Measurements from ENCODE around the gene FSTL4. TPM values are rescaled to one million over a fixed set of nuclear protein-coding genes. Genes with fewer than 3 reads are reported as not detected.

FSTL4 gene
- total and polyA plus RNA-seq, 4 donors = 0.02 to 0.18 TPM; not detected in 2

GRCh38 chr5:133269691-133270090, 342.6 kb downstream of the FSTL4 start (continued):
- TF ChIP-seq TAF1 (conservative IDR thresholded peaks at IDR 0.05) (no peak), FOXA1 (IDR thresholded peaks at IDR 0.05) (no peak), HNF4G (IDR thresholded peaks at IDR 0.05) (no peak)
- TF ChIP-seq, protein P1, sequence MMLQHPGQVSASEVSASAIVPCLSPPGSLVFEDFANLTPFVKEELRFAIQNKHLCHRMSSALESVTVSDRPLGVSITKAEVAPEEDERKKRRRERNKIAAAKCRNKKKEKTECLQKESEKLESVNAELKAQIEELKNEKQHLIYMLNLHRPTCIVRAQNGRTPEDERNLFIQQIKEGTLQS (IDR thresholded peaks at IDR 0.05) = no peak

DNA sequence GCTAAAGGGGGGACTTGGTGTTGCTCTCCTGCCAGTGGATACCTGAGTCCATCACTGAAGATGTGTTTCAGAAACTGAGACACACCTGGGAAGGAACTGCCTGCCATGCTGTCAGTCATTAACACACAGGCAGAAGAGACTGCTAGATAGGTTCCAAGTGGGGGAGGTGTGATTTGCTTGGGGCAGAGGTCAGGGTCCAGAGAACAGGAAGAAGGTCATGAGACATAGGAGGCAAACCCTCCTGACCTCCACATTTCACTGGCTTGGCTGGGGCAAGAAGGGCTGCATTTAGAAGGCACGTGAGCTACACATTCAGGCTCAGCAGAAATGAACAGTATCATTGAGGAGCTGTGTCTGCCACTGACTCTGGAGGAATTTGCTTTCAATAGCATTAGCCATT, 344.7 kb downstream of the FSTL4 start:
- Histone ChIP-seq H3K4me1 (ENCODE audit: control insufficient read depth in 4 of 4, insufficient read depth in 4 of 4, low read length in 3 of 4) (peaks cover 0 to 13% (median 6%) of the 10 kb centered on the region in 4 donors), H3K36me3 (ENCODE audit: control insufficient read depth in 4 of 4, insufficient read depth in 3 of 4, low read depth in 1 of 4, low read length in 3 of 4) (no peaks in the 10 kb centered on the region), H3K27ac (ENCODE audit: low read depth in 1 of 2, low read length in 2 of 2) (no peak overlapping the region), H3K4me3 (ENCODE audit: low read depth in 1 of 3, low read length in 3 of 3) (no peak overlapping the region), H3K27me3 (ENCODE audit: control insufficient read depth in 4 of 4, insufficient read depth in 4 of 4, low read length in 3 of 4) (no peaks in the 10 kb centered on the region), H3K9ac (ENCODE audit: low read depth in 1 of 2, low read length in 2 of 2) (no peak overlapping the region), H3K9me3 (ENCODE audit: control insufficient read depth in 4 of 4, low read length in 3 of 4) (no peaks in the 10 kb centered on the region)
- TF ChIP-seq, protein P2, sequence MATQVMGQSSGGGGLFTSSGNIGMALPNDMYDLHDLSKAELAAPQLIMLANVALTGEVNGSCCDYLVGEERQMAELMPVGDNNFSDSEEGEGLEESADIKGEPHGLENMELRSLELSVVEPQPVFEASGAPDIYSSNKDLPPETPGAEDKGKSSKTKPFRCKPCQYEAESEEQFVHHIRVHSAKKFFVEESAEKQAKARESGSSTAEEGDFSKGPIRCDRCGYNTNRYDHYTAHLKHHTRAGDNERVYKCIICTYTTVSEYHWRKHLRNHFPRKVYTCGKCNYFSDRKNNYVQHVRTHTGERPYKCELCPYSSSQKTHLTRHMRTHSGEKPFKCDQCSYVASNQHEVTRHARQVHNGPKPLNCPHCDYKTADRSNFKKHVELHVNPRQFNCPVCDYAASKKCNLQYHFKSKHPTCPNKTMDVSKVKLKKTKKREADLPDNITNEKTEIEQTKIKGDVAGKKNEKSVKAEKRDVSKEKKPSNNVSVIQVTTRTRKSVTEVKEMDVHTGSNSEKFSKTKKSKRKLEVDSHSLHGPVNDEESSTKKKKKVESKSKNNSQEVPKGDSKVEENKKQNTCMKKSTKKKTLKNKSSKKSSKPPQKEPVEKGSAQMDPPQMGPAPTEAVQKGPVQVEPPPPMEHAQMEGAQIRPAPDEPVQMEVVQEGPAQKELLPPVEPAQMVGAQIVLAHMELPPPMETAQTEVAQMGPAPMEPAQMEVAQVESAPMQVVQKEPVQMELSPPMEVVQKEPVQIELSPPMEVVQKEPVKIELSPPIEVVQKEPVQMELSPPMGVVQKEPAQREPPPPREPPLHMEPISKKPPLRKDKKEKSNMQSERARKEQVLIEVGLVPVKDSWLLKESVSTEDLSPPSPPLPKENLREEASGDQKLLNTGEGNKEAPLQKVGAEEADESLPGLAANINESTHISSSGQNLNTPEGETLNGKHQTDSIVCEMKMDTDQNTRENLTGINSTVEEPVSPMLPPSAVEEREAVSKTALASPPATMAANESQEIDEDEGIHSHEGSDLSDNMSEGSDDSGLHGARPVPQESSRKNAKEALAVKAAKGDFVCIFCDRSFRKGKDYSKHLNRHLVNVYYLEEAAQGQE (IDR thresholded peaks at IDR 0.05) = no peak
- no peak for TF ChIP-seq YY1 (IDR thresholded peaks at IDR 0.05)
- peak; percentile 52 to 67 for TF ChIP-seq HNF4A (conservative IDR thresholded peaks at IDR 0.05)
- peak; percentile 44 for TF ChIP-seq HNF4G (IDR thresholded peaks at IDR 0.05)
- no peak for TF ChIP-seq EGR1 (IDR thresholded peaks at IDR 0.05; ENCODE audit: low read depth in 2 of 2)
- peak; percentile 24 to 48 for TF ChIP-seq RXRA (IDR thresholded peaks at IDR 0.05)
- no peak for TF ChIP-seq MAX (IDR thresholded peaks at IDR 0.05)
- TF ChIP-seq JUND (IDR thresholded peaks at IDR 0.05) = no peak
- TF ChIP-seq ZBTB33 (IDR thresholded peaks at IDR 0.05) = no peak
- WGBS = 60% methylated on average over 1 of the region's 1 CpG
- no peak for DNase-seq (ENCODE audit: low spot score)

- no peaks in the 10 kb centered on the region for H3K9me3 ChIP-seq (ENCODE audit: control insufficient read depth in 4 of 4, low read length in 3 of 4)
- TF ChIP-seq FOXA1 (IDR thresholded peaks at IDR 0.05) (no peak), HNF4G (IDR thresholded peaks at IDR 0.05) (no peak), GABPA (IDR thresholded peaks at IDR 0.05 in 1 of 2, conservative IDR thresholded peaks at IDR 0.05 in 1 of 2) (no peak), HNF4A (conservative IDR thresholded peaks at IDR 0.05) (no peak), EGR1 (IDR thresholded peaks at IDR 0.05; ENCODE audit: low read depth in 2 of 2) (no peak), RAD21 (IDR thresholded peaks at IDR 0.05) (no peak), YY1 (IDR thresholded peaks at IDR 0.05) (no peak), JUND (IDR thresholded peaks at IDR 0.05) (no peak), MAX (IDR thresholded peaks at IDR 0.05) (no peak), FOXA2 (IDR thresholded peaks at IDR 0.05) (no peak), RXRA (IDR thresholded peaks at IDR 0.05) (no peak)
- TF ChIP-seq, protein P2 (IDR thresholded peaks at IDR 0.05) = no peak
- TF ChIP-seq, protein P1 (IDR thresholded peaks at IDR 0.05) = no peak
- TF ChIP-seq, protein P3, sequence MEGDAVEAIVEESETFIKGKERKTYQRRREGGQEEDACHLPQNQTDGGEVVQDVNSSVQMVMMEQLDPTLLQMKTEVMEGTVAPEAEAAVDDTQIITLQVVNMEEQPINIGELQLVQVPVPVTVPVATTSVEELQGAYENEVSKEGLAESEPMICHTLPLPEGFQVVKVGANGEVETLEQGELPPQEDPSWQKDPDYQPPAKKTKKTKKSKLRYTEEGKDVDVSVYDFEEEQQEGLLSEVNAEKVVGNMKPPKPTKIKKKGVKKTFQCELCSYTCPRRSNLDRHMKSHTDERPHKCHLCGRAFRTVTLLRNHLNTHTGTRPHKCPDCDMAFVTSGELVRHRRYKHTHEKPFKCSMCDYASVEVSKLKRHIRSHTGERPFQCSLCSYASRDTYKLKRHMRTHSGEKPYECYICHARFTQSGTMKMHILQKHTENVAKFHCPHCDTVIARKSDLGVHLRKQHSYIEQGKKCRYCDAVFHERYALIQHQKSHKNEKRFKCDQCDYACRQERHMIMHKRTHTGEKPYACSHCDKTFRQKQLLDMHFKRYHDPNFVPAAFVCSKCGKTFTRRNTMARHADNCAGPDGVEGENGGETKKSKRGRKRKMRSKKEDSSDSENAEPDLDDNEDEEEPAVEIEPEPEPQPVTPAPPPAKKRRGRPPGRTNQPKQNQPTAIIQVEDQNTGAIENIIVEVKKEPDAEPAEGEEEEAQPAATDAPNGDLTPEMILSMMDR (IDR thresholded peaks at IDR 0.05; ENCODE audit: low read depth, low read length, missing input control) = no peak
- H3K27me3 ChIP-seq (ENCODE audit: control insufficient read depth in 4 of 4, insufficient read depth in 4 of 4, low read length in 3 of 4) = no peaks in the 10 kb centered on the region
- H3K4me1 ChIP-seq (ENCODE audit: control insufficient read depth in 4 of 4, insufficient read depth in 4 of 4, low read length in 3 of 4) = peaks cover 0 to 13% (median 6%) of the 10 kb centered on the region in 4 donors
- WGBS = 92% methylated on average over 4 of the region's 4 CpGs
- no peaks in the 10 kb centered on the region for H3K36me3 ChIP-seq (ENCODE audit: control insufficient read depth in 4 of 4, insufficient read depth in 3 of 4, low read depth in 1 of 4, low read length in 3 of 4)
- H3K9ac ChIP-seq (ENCODE audit: low read depth in 1 of 2, low read length in 2 of 2) = no peak overlapping the region
- no peak overlapping the region for H3K27ac ChIP-seq (ENCODE audit: low read depth in 1 of 2, low read length in 2 of 2)
- no peak for DNase-seq (ENCODE audit: low spot score)
- no peak overlapping the region for H3K4me3 ChIP-seq (ENCODE audit: low read depth in 1 of 3, low read length in 3 of 3)
These were observed 345.4 kb downstream of the FSTL4 start for GRCh38 chr5:133266966-133267365.

Measured in liver (tissue), 9 donors.